Ishikawa (cell line): ENCODE results near the gene IPCEF1.

ENCODE experiments used
- EP300 ChIP-seq: IDR thresholded peaks from 2 replicates; pipeline ENCODE4 v1.6.1; 2012; ENCODE audit warnings: borderline replicate concordance
- YY1 ChIP-seq: IDR thresholded peaks from 2 replicates; pipeline ENCODE4 v1.6.1; 2012; ENCODE audit warnings: low read depth

- TF ChIP-seq YY1 (peak; percentile 76; the same call in 1 of the 2 replicates), EP300 (no peak)
Observed at GRCh38 chr6:154154389-154154967, 202.1 kb downstream of the IPCEF1 start.
